ENCODE measurements around the gene PET100. TPM values are rescaled to one million over a fixed set of nuclear protein-coding genes. Genes with fewer than 3 reads are reported as not detected.

Gene PET100
- total RNA-seq, 2 donors from 2014 or later: 12.0 to 23.1 TPM

GRCh38 chr19:7678971-7679751 is 49.6 kb downstream of the PET100 start:
- no peak overlapping the region for H3K27ac ChIP-seq
- TF ChIP-seq CTCF (IDR thresholded peaks at IDR 0.05): no peak
- DNase-seq (ENCODE audit: low spot score): no peak
- peaks cover 11% of the 10 kb centered on the region for H3K36me3 ChIP-seq
- peaks cover 0 to 16% of the 10 kb centered on the region in 2 donors for H3K4me1 ChIP-seq
- H3K27me3 ChIP-seq: no peaks in the 10 kb centered on the region
- no peak overlapping the region for H3K4me3 ChIP-seq
- H3K9me3 ChIP-seq: no peaks in the 10 kb centered on the region

- peaks cover 11% of the 10 kb centered on the region for H3K36me3 ChIP-seq
- H3K27ac ChIP-seq: peak overlapping the region in 1 of 2 donors; percentile 89
- H3K27me3 ChIP-seq: no peaks in the 10 kb centered on the region
- no peaks in the 10 kb centered on the region for H3K9me3 ChIP-seq
- no peak for TF ChIP-seq CTCF (IDR thresholded peaks at IDR 0.05)
- peak overlapping the region; percentile 99 for H3K4me3 ChIP-seq
- DNase-seq (ENCODE audit: low spot score): no peak
- peaks cover 0 to 16% of the 10 kb centered on the region in 2 donors for H3K4me1 ChIP-seq
Measured at GRCh38 chr19:7679771-7680605, 50.4 kb downstream of the PET100 start.

GRCh38 chr19:7680606-7681339 is 51.2 kb downstream of the PET100 start, which contains the start of gene TRAPPC5:
Gene TRAPPC5, plus strand, starts transcription at chr19:7680833. Its CDS starts 1,421 bp downstream, at chr19:7682254.
- H3K27me3 ChIP-seq: no peaks in the 10 kb centered on the region
- H3K4me3 ChIP-seq: peak within 1 kb of the TSS; percentile 99
- H3K9me3 ChIP-seq: no peaks in the 10 kb centered on the region
- H3K27ac ChIP-seq: peak within 1 kb of the TSS; percentile 81 to 89
- peak; percentile 91 to 99 for TF ChIP-seq CTCF (IDR thresholded peaks at IDR 0.05)
- peaks cover 11% of the 10 kb centered on the region for H3K36me3 ChIP-seq
- peak; percentile 78 for DNase-seq (ENCODE audit: low spot score)
- peaks cover 0 to 16% of the 10 kb centered on the region in 2 donors for H3K4me1 ChIP-seq

Small RNAs within 50 kb of the gene (microRNA-seq; reads per million reads assigned to microRNA genes)
- gene MIR6792 (ENCODE audit: borderline number of aligned reads in 2 of 2, borderline replicate concordance in 1 of 2): 0 reads per million in 2 donors

Other genes starting within 250 kb of the PET100 start
- gene PEX11G, start 140.8 kb upstream of the PET100 start, total RNA-seq: 1 to 10 TPM; 1.0 to 1.1 TPM
- gene ZNF358, start 113.7 kb upstream of the PET100 start, total RNA-seq: 100 to 1,000 TPM; 109 to 119 TPM
- 10 to 100 TPM; 11.2 to 13.0 TPM for gene MCOLN1, start 107.2 kb upstream of the PET100 start, total RNA-seq
- gene PNPLA6, start 94.1 kb upstream of the PET100 start, total RNA-seq: 10 to 100 TPM; 45.3 to 70.6 TPM
- under 1 TPM; 0.26 to 0.55 TPM for gene CAMSAP3, start 33.9 kb upstream of the PET100 start, total RNA-seq
- gene XAB2, start 248 bp upstream of the PET100 start, total RNA-seq: 10 to 100 TPM; 21.5 to 25.9 TPM
- gene PCP2, start 3.9 kb downstream of the PET100 start, total RNA-seq: not detected
- gene STXBP2, start 7.3 kb downstream of the PET100 start, total RNA-seq: 10 to 100 TPM in 1 of 2 donors, 1 to 10 TPM in 1; 6.4 to 14.9 TPM
- not detected for gene RETN, start 39.3 kb downstream of the PET100 start, total RNA-seq
- 1 to 10 TPM in 1 of 2 donors, under 1 TPM in 1; 0.70 to 1.5 TPM for gene MCEMP1, start 47.3 kb downstream of the PET100 start, total RNA-seq
- 10 to 100 TPM; 55.0 to 58.3 TPM for gene TRAPPC5, start 51.0 kb downstream of the PET100 start, total RNA-seq
- gene FCER2, start 72.3 kb downstream of the PET100 start, total RNA-seq: not detected
- gene CLEC4G, start 102.3 kb downstream of the PET100 start, total RNA-seq: under 1 TPM in 1 of 2 donors, not detected in 1; 0.55 TPM
- 1 to 10 TPM in 1 of 2 donors, under 1 TPM in 1; 0.59 to 4.3 TPM for gene CD209, start 117.7 kb downstream of the PET100 start, total RNA-seq
- gene CLEC4M, start 133.4 kb downstream of the PET100 start, total RNA-seq: not detected
- 10 to 100 TPM; 14.2 to 17.4 TPM for gene EVI5L, start 200.4 kb downstream of the PET100 start, total RNA-seq
- gene PRR36, start 244.6 kb downstream of the PET100 start, total RNA-seq: not detected